ENCODE results near the gene B4GALT3.

B4GALT3 gene

DNA sequence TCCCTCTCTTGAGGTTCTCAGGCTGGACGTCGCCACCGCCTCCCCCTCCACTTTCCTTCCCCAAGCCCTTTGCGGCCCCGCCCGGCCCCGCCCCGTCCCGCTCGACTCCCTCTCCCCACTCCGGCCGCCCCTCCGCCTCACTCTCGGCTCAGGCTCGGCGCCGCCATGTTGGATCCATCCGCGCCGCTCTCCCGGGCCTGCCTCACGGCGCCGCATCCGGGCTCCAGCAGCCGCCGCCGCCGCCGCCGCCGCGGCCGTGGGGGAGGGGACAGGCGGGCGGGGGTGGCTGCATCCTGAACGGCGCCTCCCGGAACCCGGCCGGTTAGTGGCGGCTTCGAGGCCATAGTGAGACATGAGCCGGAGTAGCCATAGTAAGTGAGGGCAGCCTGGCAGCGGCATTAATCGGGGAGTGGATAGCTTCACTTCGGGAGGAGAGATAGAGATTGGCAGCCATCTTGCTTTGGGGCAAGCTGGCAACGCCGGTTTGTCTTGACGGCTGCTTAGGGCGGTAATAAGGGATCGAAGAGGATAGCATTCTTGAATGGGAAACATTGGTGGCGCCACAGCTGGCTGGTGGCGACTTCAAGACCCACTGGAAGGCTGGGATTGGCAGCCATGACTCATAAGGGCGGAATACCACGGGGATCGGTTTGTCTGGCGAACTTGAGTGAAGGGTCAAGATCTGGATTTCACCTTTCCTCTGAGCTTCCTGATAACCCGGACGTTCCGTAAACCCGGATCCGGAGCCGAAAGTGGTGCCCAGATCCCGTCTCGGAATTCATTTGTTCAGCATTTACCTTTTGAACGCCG is 44.7 kb downstream of the B4GALT3 start, which contains the start of gene DEDD:
Gene DEDD (minus strand): TSS at position 258 of the 810 bp plus-strand sequence. CDS start 8,205 bp downstream, outside the sequence.
- no CpG with 5 or more reads among the region's 68 CpGs for WGBS, 2 donors (ENCODE audit: extremely low coverage in 2 of 2, insufficient read length in 2 of 2, insufficient replicate concordance in 1 of 2)
- Histone ChIP-seq H4K91ac (ENCODE audit: low read depth, low read length, poor library complexity) (no peak within 1 kb of the TSS), H3K4me3 (ENCODE audit: low read length in 2 of 2) (peak within 1 kb of the TSS; percentile 74 to 94), H3K14ac (ENCODE audit: low read length) (peak within 1 kb of the TSS; percentile 72), H3K23ac (ENCODE audit: low read depth, low read length, poor library complexity) (peak within 1 kb of the TSS; percentile 94), H3K27me3 (ENCODE audit: control insufficient read depth in 3 of 3, insufficient read depth in 3 of 3, low read depth in 1 of 3, low read length in 3 of 3) (no peaks in the 10 kb centered on the region), H3K4me2 (ENCODE audit: insufficient read depth, low read length, poor library complexity, severe bottlenecking) (peak within 1 kb of the TSS; percentile 83), H2AK5ac (ENCODE audit: low read depth, low read length) (peak within 1 kb of the TSS; percentile 82), H3K18ac (ENCODE audit: low read length) (peak within 1 kb of the TSS; percentile 93), H3K79me1 (ENCODE audit: low read depth, low read length) (peaks cover 5% of the 10 kb centered on the region), H2BK120ac (ENCODE audit: low read depth, low read length) (no peak within 1 kb of the TSS), H3K27ac (replicated peaks; ENCODE audit: low read length) (peak within 1 kb of the TSS; percentile 88), H2AFZ (ENCODE audit: low read length) (peak within 1 kb of the TSS; percentile 78), H2BK5ac (ENCODE audit: low read length) (peak within 1 kb of the TSS; percentile 84), H3K4me1 (ENCODE audit: control insufficient read depth in 2 of 2, insufficient read depth in 1 of 2, low read depth in 1 of 2, low read length in 2 of 2) (peaks cover 3 to 15% of the 10 kb centered on the region in 2 donors), H3K9ac (ENCODE audit: low read depth, low read length, poor library complexity) (peak within 1 kb of the TSS; percentile 94), H4K8ac (ENCODE audit: low read depth, low read length) (no peak within 1 kb of the TSS), H3K9me3 (replicated peaks in 1 of 2; ENCODE audit: control insufficient read depth in 2 of 2, insufficient read depth in 1 of 2, low read depth in 1 of 2, low read length in 2 of 2) (no peaks in the 10 kb centered on the region), H3K4ac (ENCODE audit: low read length) (no peak within 1 kb of the TSS), H2BK12ac (ENCODE audit: low read length) (no peak within 1 kb of the TSS), H2BK15ac (ENCODE audit: low read length) (no peak within 1 kb of the TSS), H3K36me3 (replicated peaks in 1 of 2; ENCODE audit: control insufficient read depth in 2 of 2, insufficient read depth in 2 of 2, low read length in 2 of 2) (peaks cover 11 to 30% of the 10 kb centered on the region in 2 donors)
- DNase-seq (ENCODE audit: low spot score) = peak; percentile 95

DNA sequence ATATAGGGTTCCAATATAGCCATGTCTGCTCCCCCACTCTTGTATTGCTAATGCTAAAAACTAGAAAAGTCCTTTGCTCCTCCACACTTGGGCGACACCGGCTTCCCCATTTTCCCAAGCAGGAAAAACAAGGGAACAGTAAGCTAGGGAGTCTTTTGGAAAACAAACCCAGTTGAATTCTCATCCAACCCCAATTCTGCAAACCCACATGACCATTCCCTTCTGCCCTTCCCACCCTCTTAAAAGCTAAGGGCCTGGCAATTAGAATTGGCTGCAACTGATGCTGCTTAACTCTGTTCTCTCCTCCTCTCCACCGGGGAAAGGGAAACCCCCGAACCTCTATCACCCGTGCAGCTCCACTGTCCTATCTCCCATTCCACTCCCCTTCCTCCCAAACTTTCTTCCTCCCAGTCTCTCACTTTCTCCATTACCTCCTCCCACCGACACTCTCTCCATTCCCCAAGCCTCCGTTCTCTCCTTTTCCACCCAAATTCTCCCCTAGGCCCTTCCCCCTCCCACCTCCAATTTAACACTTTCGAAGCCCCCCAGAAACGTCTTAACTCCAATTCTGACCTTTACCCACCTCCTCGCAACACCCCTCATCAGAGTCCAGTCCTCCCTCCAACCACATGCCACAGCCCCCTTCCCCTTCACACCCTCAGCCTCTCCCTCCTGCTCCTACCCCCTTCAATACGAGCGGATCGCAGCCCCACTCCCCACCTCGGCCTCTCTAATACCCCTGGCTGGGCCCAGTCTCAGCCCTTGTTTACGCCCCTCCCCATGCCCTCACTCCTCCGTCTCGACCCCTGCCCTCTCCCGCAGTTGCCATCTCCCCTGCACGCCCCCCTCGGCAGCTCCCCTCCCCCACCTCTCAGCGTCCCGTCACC is 45.5 kb downstream of the B4GALT3 start:
- peaks cover 14 to 39% of the 10 kb centered on the region in 2 donors for H3K36me3 ChIP-seq (replicated peaks in 1 of 2; ENCODE audit: control insufficient read depth in 2 of 2, insufficient read depth in 2 of 2, low read length in 2 of 2)
- H3K9me3 ChIP-seq (replicated peaks in 1 of 2; ENCODE audit: control insufficient read depth in 2 of 2, insufficient read depth in 1 of 2, low read depth in 1 of 2, low read length in 2 of 2) = no peaks in the 10 kb centered on the region
- DNase-seq (ENCODE audit: low spot score) = no peak
- peak overlapping the region; percentile 93 for H3K18ac ChIP-seq (ENCODE audit: low read length)
- H3K14ac ChIP-seq (ENCODE audit: low read length) = peak overlapping the region; percentile 72
- no peak overlapping the region for H3K4ac ChIP-seq (ENCODE audit: low read length)
- H4K8ac ChIP-seq (ENCODE audit: low read depth, low read length) = no peak overlapping the region
- no peak overlapping the region for H2BK15ac ChIP-seq (ENCODE audit: low read length)
- H2AK5ac ChIP-seq (ENCODE audit: low read depth, low read length) = peak overlapping the region; percentile 82
- H3K4me1 ChIP-seq (ENCODE audit: control insufficient read depth in 2 of 2, insufficient read depth in 1 of 2, low read depth in 1 of 2, low read length in 2 of 2) = peaks cover 3 to 15% of the 10 kb centered on the region in 2 donors
- peak overlapping the region; percentile 94 for H3K23ac ChIP-seq (ENCODE audit: low read depth, low read length, poor library complexity)
- peak overlapping the region; percentile 83 for H3K4me2 ChIP-seq (ENCODE audit: insufficient read depth, low read length, poor library complexity, severe bottlenecking)
- no peak overlapping the region for H2BK120ac ChIP-seq (ENCODE audit: low read depth, low read length)
- no peak overlapping the region for H2BK12ac ChIP-seq (ENCODE audit: low read length)
- peaks cover 5% of the 10 kb centered on the region for H3K79me1 ChIP-seq (ENCODE audit: low read depth, low read length)
- peak overlapping the region; percentile 88 for H3K27ac ChIP-seq (replicated peaks; ENCODE audit: low read length)
- no peaks in the 10 kb centered on the region for H3K27me3 ChIP-seq (ENCODE audit: control insufficient read depth in 3 of 3, insufficient read depth in 3 of 3, low read depth in 1 of 3, low read length in 3 of 3)
- peak overlapping the region; percentile 78 for H2AFZ ChIP-seq (ENCODE audit: low read length)
- H2BK5ac ChIP-seq (ENCODE audit: low read length) = peak overlapping the region; percentile 84
- H3K9ac ChIP-seq (ENCODE audit: low read depth, low read length, poor library complexity) = peak overlapping the region; percentile 94
- no peak overlapping the region for H4K91ac ChIP-seq (ENCODE audit: low read depth, low read length, poor library complexity)
- no CpG with 5 or more reads among the region's 22 CpGs for WGBS, 2 donors (ENCODE audit: extremely low coverage in 2 of 2, insufficient read length in 2 of 2, insufficient replicate concordance in 1 of 2)
- H3K4me3 ChIP-seq (ENCODE audit: low read length in 2 of 2) = peak overlapping the region; percentile 74 to 94

GRCh38 chr1:161130266-161130665 is 47.0 kb downstream of the B4GALT3 start:
- Histone ChIP-seq H3K4me3 (ENCODE audit: low read length in 2 of 2) (no peak overlapping the region), H4K91ac (ENCODE audit: low read depth, low read length, poor library complexity) (no peak overlapping the region), H4K8ac (ENCODE audit: low read depth, low read length) (no peak overlapping the region), H3K14ac (ENCODE audit: low read length) (no peak overlapping the region), H3K4me1 (ENCODE audit: control insufficient read depth in 2 of 2, insufficient read depth in 1 of 2, low read depth in 1 of 2, low read length in 2 of 2) (peaks cover 3 to 15% of the 10 kb centered on the region in 2 donors), H3K9me3 (replicated peaks in 1 of 2; ENCODE audit: control insufficient read depth in 2 of 2, insufficient read depth in 1 of 2, low read depth in 1 of 2, low read length in 2 of 2) (no peaks in the 10 kb centered on the region), H3K9ac (ENCODE audit: low read depth, low read length, poor library complexity) (no peak overlapping the region), H3K36me3 (replicated peaks in 1 of 2; ENCODE audit: control insufficient read depth in 2 of 2, insufficient read depth in 2 of 2, low read length in 2 of 2) (peaks cover 19 to 50% of the 10 kb centered on the region in 2 donors), H3K79me1 (ENCODE audit: low read depth, low read length) (peaks cover 5% of the 10 kb centered on the region), H2BK5ac (ENCODE audit: low read length) (no peak overlapping the region), H3K23ac (ENCODE audit: low read depth, low read length, poor library complexity) (no peak overlapping the region), H2AFZ (ENCODE audit: low read length) (no peak overlapping the region), H3K18ac (ENCODE audit: low read length) (no peak overlapping the region), H3K27ac (replicated peaks; ENCODE audit: low read length) (no peak overlapping the region), H2BK120ac (ENCODE audit: low read depth, low read length) (no peak overlapping the region), H3K4ac (ENCODE audit: low read length) (no peak overlapping the region), H3K4me2 (ENCODE audit: insufficient read depth, low read length, poor library complexity, severe bottlenecking) (no peak overlapping the region), H2AK5ac (ENCODE audit: low read depth, low read length) (no peak overlapping the region), H2BK15ac (ENCODE audit: low read length) (no peak overlapping the region), H2BK12ac (ENCODE audit: low read length) (no peak overlapping the region), H3K27me3 (ENCODE audit: control insufficient read depth in 3 of 3, insufficient read depth in 3 of 3, low read depth in 1 of 3, low read length in 3 of 3) (no peaks in the 10 kb centered on the region)
- no peak for DNase-seq (ENCODE audit: low spot score)
- WGBS, 2 donors (ENCODE audit: extremely low coverage in 2 of 2, insufficient read length in 2 of 2, insufficient replicate concordance in 1 of 2) = no CpG with 5 or more reads among the region's 1 CpG

All from neuronal stem cell (in vitro differentiated cells).